Measurements from ENCODE around the gene FLT3LG. TPM values are rescaled to one million over a fixed set of nuclear protein-coding genes. Genes with fewer than 3 reads are reported as not detected.
"Not testable (repeated sequence)": the region's sequence is repeated elsewhere in the genome, so short reads cannot be mapped to it uniquely, and the experiment has no call there.

FLT3LG gene
- total RNA-seq, 4 donors from 2014 or later, result 2.8 to 7.3 (median 6.3) TPM

GRCh38 chr19:49443366-49444099 lies 30.5 kb upstream of the FLT3LG start:
- 0 to 1% methylated on average over 41 to 46 of the region's 47 CpGs for WGBS, 2 donors
- intact Hi-C loops (cut with DNase I), result loop anchor here (2.0 kb wide), 1 partner anchor 51 kb away; no protein-coding TSS in a partner anchor
- Histone ChIP-seq H3K27me3 (peaks cover 6% of the 10 kb centered on the region), H3K4me3 (replicated peaks in 1 of 3) (peak overlapping the region; percentile 20 to 57 (median 51)), H3K36me3 (no peaks in the 10 kb centered on the region), H3K27ac (peak overlapping the region in 2 of 3 donors; percentile 69 to 79), H3K9me3 (no peaks in the 10 kb centered on the region), H3K4me1 (peaks cover 0 to 7% of the 10 kb centered on the region in 2 donors)
- TF ChIP-seq POLR2A (IDR thresholded peaks at IDR 0.05) (no peak), CTCF (IDR thresholded peaks at IDR 0.05) (peak; percentile 39 to 87 (median 79))
- peak; percentile 97 for DNase-seq

- H3K4me1 ChIP-seq; intact Hi-C loops (cut with DNase I); H3K27ac ChIP-seq; H3K27me3 ChIP-seq; DNase-seq; H3K9me3 ChIP-seq; H3K36me3 ChIP-seq; H3K4me3 ChIP-seq (replicated peaks in 1 of 3): not testable (repeated sequence)
- 75 to 76% methylated on average over 5 of the region's 5 CpGs for WGBS, 2 donors
Observed at GRCh38 chr19:49444100-49444700, 29.8 kb upstream of the FLT3LG start.

- 64 to 95% methylated on average over 3 of the region's 3 CpGs for WGBS, 2 donors
- intact Hi-C loops (cut with DNase I), result no loop called here
- H3K27ac ChIP-seq, result no peak overlapping the region
- H3K4me3 ChIP-seq (replicated peaks in 1 of 3), result no peak overlapping the region
- TF ChIP-seq CTCF (IDR thresholded peaks at IDR 0.05) (no peak), POLR2A (IDR thresholded peaks at IDR 0.05) (no peak)
- peaks cover 6% of the 10 kb centered on the region for H3K27me3 ChIP-seq
- peaks cover 5 to 13% of the 10 kb centered on the region in 2 donors for H3K4me1 ChIP-seq
- peaks cover 0 to 5% of the 10 kb centered on the region in 2 donors for H3K36me3 ChIP-seq
- H3K9me3 ChIP-seq, result no peaks in the 10 kb centered on the region
- DNase-seq, result no peak
Observed at GRCh38 chr19:49445997-49446396, 28.0 kb upstream of the FLT3LG start.

GRCh38 chr19:49447485-49448431 lies 26.3 kb upstream of the FLT3LG start:
- WGBS, 2 donors, result 71 to 78% methylated on average over 25 to 26 of the region's 32 CpGs
- DNase-seq, result no peak
- Histone ChIP-seq H3K36me3 (peaks cover 0 to 5% of the 10 kb centered on the region in 2 donors), H3K4me3 (replicated peaks in 1 of 3) (no peak overlapping the region), H3K4me1 (peaks cover 5 to 6% of the 10 kb centered on the region in 2 donors), H3K27me3 (no peaks in the 10 kb centered on the region), H3K9me3 (no peaks in the 10 kb centered on the region), H3K27ac (no peak overlapping the region)
- no peak for TF ChIP-seq POLR2A (IDR thresholded peaks at IDR 0.05)
- TF ChIP-seq CTCF (IDR thresholded peaks at IDR 0.05), result no peak
- intact Hi-C loops (cut with DNase I), result no loop called here

GRCh38 chr19:49448432-49448786 lies 25.6 kb upstream of the FLT3LG start:
- Histone ChIP-seq H3K9me3 (no peaks in the 10 kb centered on the region), H3K36me3 (peaks cover 0 to 5% of the 10 kb centered on the region in 2 donors), H3K27me3 (no peaks in the 10 kb centered on the region), H3K4me1 (peaks cover 5 to 6% of the 10 kb centered on the region in 2 donors), H3K27ac (no peak overlapping the region), H3K4me3 (replicated peaks in 1 of 3) (no peak overlapping the region)
- no peak for TF ChIP-seq POLR2A (IDR thresholded peaks at IDR 0.05)
- no peak for TF ChIP-seq CTCF (IDR thresholded peaks at IDR 0.05)
- no peak for DNase-seq
- WGBS, 2 donors, result 92 to 95% methylated on average over 6 of the region's 6 CpGs
- intact Hi-C loops (cut with DNase I), result no loop called here
